C4-2B (cell line): Measurements from ENCODE around the gene HCFC1.

Source experiments
- H3K27ac ChIP-seq: fragments of 450-650 bp; 2 replicates; pipeline ENCODE4 v1.5.1; 2017
- ZFX ChIP-seq: fragments of 450-650 bp; IDR thresholded peaks from 2 replicates; pipeline ENCODE4 v1.6.1; 2017
- TF ChIP-seq, protein P1 (sequence below): fragments of 450-650 bp; conservative IDR thresholded peaks from 2 replicates; pipeline ENCODE4 v1.5.1; 2017; ENCODE audit warnings: mild to moderate bottlenecking

The HCFC1 gene

DNA sequence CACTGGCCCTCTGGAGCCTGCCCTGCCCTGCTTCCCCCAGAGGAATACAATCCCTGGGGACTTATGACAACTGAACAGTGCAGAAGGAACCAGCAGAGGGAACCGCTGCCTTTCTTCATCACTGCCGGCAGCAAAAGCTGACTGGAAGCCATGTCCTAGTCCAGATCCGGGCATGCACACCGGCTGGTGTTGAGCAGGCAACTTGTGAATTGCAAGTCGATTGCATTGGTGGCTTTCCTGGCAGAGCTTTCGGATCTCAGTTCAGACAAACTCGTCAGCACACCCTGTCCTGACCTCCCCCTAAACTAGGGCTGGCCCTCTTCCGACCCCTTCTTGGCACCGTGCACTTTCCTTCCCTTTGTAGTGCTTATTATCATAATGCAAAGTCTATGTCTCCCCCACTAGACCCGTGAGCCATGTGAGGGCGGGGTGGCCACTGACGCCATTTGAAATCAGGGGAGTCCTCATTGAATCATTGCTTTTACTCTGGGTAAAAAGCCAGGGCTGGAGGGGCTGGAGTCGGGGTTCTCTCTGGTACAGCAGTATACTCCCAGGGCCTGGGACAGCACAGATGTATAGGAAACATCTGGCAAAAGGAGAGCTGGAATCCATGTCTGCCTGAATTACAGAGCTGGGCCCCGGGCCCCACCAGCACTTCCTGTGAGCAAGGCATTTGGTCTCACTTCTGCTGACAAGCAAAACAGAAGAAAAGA is 47.3 kb downstream of the HCFC1 start:
- no peak for TF ChIP-seq ZFX
- TF ChIP-seq, protein P1, sequence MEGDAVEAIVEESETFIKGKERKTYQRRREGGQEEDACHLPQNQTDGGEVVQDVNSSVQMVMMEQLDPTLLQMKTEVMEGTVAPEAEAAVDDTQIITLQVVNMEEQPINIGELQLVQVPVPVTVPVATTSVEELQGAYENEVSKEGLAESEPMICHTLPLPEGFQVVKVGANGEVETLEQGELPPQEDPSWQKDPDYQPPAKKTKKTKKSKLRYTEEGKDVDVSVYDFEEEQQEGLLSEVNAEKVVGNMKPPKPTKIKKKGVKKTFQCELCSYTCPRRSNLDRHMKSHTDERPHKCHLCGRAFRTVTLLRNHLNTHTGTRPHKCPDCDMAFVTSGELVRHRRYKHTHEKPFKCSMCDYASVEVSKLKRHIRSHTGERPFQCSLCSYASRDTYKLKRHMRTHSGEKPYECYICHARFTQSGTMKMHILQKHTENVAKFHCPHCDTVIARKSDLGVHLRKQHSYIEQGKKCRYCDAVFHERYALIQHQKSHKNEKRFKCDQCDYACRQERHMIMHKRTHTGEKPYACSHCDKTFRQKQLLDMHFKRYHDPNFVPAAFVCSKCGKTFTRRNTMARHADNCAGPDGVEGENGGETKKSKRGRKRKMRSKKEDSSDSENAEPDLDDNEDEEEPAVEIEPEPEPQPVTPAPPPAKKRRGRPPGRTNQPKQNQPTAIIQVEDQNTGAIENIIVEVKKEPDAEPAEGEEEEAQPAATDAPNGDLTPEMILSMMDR = peak; percentile 5
- H3K27ac ChIP-seq = no peak overlapping the region

DNA sequence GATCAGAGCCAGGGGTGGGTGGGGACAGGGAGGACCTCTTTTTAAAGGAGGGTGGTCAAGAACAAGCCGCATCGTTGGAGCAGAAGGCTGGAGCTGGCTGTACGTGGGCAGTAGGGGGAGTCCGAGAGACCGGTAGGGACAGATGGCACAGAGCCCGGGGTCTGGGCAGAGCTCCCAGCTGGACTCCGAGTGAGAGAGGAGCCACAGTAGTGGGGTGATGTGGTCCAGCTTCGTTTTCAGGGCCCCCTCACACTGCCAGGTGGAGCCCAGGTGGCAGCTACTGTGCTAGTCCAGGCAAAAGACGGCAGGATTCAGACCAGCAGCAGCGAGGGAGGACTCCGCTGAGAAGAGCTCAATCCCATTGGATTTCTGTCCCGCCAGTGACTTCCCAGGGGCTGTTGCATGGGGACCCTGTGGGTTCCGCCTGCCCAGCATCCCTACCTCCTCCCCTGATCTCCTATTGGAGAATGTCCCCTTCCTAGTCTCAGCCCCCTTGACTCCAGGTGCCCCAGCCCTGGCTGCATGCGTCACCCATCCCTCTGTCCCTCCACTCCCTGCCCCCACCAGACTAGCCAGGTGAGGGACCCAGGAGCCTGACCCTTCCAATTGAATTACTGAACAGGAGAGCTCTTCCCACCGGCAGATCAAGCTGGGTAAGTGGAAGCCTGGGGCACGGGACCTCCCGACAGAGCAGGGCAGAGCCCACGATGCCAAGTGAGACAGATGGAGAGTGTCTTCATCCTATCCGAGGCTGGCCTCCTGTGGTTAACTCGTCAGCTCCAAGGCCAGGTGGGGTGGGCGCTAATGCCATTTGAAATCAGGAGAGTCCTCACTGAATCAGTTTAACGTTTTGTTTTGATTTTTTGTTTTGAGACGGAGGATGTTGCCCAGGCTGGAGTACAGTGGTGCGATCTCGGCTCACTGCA is 48.4 kb downstream of the HCFC1 start:
- no peak for TF ChIP-seq ZFX
- TF ChIP-seq, protein P1 = peak; percentile 71
- no peak overlapping the region for H3K27ac ChIP-seq

DNA sequence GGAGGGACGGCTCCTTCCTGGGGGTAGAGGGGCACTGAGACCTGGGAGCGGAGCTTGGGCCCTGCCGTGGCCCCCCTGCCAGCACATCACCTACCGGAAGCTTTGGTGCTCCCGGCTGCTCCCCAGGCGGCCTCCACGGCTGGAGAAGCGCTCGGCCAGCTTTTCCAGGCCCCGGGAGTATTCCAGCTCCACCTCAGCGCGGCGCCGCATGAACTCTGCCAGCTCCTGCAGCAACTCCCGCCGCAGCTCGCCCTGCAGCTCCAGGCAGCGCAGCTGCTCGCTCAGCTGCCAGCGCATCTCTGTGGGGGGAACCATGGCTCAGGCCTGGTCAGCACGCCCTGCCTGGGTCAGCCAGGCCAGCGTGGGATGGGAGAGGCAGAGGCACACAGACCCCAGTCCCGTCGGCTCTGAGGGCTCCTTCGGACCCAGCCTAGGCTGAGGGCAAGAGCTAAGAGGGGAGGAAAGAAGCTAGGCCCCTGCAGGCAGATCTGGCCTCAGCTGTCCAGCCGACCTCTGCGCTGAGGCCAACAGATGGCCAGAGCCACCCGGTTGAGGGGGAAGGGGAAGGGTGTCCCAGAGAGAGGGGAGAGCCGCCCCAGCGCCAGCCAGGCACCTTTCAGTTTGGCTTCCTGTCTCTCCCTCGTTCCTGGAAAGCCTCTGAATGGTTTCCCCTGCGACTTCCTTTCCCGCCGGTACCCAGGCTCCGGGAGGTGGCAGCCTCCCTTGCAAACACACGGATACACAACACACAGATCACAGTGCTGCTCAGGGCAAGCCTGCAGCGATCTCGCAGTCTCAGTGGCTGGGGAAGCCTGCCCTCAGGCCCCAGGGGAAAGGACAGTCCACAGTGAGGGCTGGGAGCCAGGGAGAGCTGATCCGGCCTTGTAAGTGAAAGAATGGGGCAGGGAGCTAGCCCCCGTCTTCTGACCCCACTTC is 49.8 kb downstream of the HCFC1 start:
- H3K27ac ChIP-seq = no peak overlapping the region
- TF ChIP-seq, protein P1 = no peak
- TF ChIP-seq ZFX = no peak

DNA sequence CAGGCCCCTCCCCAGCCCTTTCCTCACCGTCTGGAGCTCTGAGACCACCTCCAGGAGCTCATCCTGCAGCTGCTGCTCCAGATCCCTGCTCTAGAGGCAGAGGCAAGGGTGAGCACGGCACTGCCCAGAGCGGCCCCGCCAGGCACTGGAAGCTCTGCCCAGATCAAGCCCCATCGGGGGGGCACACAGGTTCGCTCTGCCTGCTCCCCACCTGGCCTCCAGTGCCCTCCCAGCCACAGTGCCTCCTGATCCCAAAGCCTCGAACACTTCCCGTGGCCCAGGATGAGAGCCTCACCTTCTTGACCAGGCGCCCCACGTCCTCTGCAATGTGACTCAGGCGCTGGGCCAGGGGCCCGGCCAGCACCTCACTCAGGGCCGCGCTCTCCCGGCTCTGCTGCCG is 50.5 kb downstream of the HCFC1 start:
- TF ChIP-seq, protein P1 = no peak
- TF ChIP-seq ZFX = no peak
- H3K27ac ChIP-seq = no peak overlapping the region

DNA sequence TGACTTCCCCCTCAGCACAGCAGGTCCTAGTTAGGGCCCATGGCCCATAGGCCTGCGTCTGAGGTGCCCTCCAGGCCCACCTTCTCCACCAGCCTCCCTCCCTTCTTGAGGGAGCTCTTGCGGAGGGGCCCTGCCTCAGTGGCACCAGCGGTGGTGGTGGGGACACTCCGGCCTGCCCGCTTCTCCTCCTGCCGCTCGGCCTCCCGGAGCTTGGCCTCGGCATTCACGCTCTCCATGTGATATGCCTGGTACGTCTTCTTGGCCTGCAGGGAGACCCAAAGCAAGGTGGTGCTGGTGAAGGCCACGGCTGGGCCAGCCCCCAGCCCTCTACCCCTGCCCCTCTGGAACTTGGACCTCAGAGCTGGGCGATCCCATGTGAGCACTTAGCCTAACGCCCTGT is 51.1 kb downstream of the HCFC1 start:
- no peak overlapping the region for H3K27ac ChIP-seq
- TF ChIP-seq, protein P1 = no peak
- no peak for TF ChIP-seq ZFX

DNA sequence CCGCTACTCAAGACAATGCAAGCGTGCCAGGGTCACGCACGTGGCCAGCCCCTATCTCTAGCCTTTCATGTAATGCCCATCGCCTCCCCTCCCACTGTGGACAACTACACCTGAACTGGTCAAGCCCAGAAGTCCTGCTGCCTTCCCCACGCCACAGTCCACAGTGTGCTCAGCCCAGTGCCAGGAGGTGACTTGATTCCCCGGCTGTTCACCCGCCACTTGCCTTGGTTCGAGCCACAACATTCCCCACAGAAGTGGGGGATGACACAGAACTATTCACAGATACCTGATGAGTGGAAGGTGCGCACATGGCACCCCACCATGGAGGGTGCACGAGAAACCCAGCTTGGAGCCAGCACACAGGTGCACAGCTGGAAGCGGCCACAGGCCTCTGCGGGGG is 52.3 kb downstream of the HCFC1 start:
- TF ChIP-seq, protein P1 = no peak
- TF ChIP-seq ZFX = no peak
- H3K27ac ChIP-seq = no peak overlapping the region
